KOPT-K1 (cell line): ENCODE measurements around the gene PRPSAP1.
"Not testable (repeated sequence)": the region's sequence is repeated elsewhere in the genome, so short reads cannot be mapped to it uniquely, and the experiment has no call there.

ENCODE experiments used
- H3K27ac ChIP-seq: fragments of 200-600 bp; sonication (generic); 2 replicates; pipeline ENCODE4 v1.5.1; 2016; ENCODE audit warnings: antibody characterized with exemption, mild to moderate bottlenecking, low read depth, low read length; ENCODE audit not compliant: poor library complexity, severe bottlenecking
- H3K36me3 ChIP-seq: fragments of 200-600 bp; sonication (generic); 2 replicates; pipeline ENCODE4 v1.5.1; 2017; ENCODE audit warnings: antibody characterized with exemption, mild to moderate bottlenecking, low read length, moderate library complexity; ENCODE audit not compliant: insufficient read depth
- H3K9me3 ChIP-seq: fragments of 200-600 bp; sonication (generic); 2 replicates; pipeline ENCODE4 v1.5.1; 2017; ENCODE audit warnings: antibody characterized with exemption, low read length, mild to moderate bottlenecking; ENCODE audit not compliant: insufficient read depth, poor library complexity, severe bottlenecking

PRPSAP1 gene

GRCh38 chr17:76273445-76274111, 80.1 kb downstream of the PRPSAP1 start:
- peak overlapping the region; percentile 68 for H3K27ac ChIP-seq
- peaks cover 46% of the 10 kb centered on the region for H3K36me3 ChIP-seq
- H3K9me3 ChIP-seq, result no peaks in the 10 kb centered on the region

- Histone ChIP-seq H3K27ac (peak overlapping the region; percentile 68), H3K36me3 (peaks cover 54% of the 10 kb centered on the region), H3K9me3 (no peaks in the 10 kb centered on the region)
These were observed 80.9 kb downstream of the PRPSAP1 start for GRCh38 chr17:76272541-76273444.

- H3K27ac ChIP-seq, result peak overlapping the region; percentile 68
- H3K36me3 ChIP-seq, result peaks cover 63% of the 10 kb centered on the region
- no peaks in the 10 kb centered on the region for H3K9me3 ChIP-seq
These were observed 81.8 kb downstream of the PRPSAP1 start for GRCh38 chr17:76271669-76272540.

- H3K9me3 ChIP-seq, result no peaks in the 10 kb centered on the region
- H3K27ac ChIP-seq, result peak overlapping the region; percentile 68
- peaks cover 70% of the 10 kb centered on the region for H3K36me3 ChIP-seq
These were observed 82.7 kb downstream of the PRPSAP1 start for GRCh38 chr17:76270770-76271668.

GRCh38 chr17:76270127-76270592, 83.6 kb downstream of the PRPSAP1 start:
- Histone ChIP-seq H3K27ac (peak overlapping the region; percentile 84), H3K36me3 (peaks cover 70% of the 10 kb centered on the region), H3K9me3 (no peaks in the 10 kb centered on the region)

GRCh38 chr17:76268991-76269981, 84.4 kb downstream of the PRPSAP1 start:
- peaks cover 70% of the 10 kb centered on the region for H3K36me3 ChIP-seq
- peak overlapping the region; percentile 84 for H3K27ac ChIP-seq
- H3K9me3 ChIP-seq, result no peaks in the 10 kb centered on the region

- Histone ChIP-seq H3K36me3 (peaks cover 62% of the 10 kb centered on the region), H3K27ac (peak overlapping the region; percentile 84), H3K9me3 (no peaks in the 10 kb centered on the region)
These were observed 85.5 kb downstream of the PRPSAP1 start for GRCh38 chr17:76268015-76268749.

GRCh38 chr17:76267581-76268001, 86.1 kb downstream of the PRPSAP1 start:
- not testable (repeated sequence) for H3K9me3 ChIP-seq
- peak overlapping the region; percentile 84 for H3K27ac ChIP-seq
- H3K36me3 ChIP-seq, result peaks cover 58% of the 10 kb centered on the region

- peak overlapping the region; percentile 84 for H3K27ac ChIP-seq
- H3K36me3 ChIP-seq, result peaks cover 58% of the 10 kb centered on the region
- no peaks in the 10 kb centered on the region for H3K9me3 ChIP-seq
These were observed 86.6 kb downstream of the PRPSAP1 start for GRCh38 chr17:76267051-76267576.

GRCh38 chr17:76266244-76266938, 87.3 kb downstream of the PRPSAP1 start:
- Histone ChIP-seq H3K36me3 (peaks cover 51% of the 10 kb centered on the region), H3K27ac (peak overlapping the region; percentile 84), H3K9me3 (no peaks in the 10 kb centered on the region)

GRCh38 chr17:76265624-76266243, 88.0 kb downstream of the PRPSAP1 start:
- Histone ChIP-seq H3K9me3 (no peaks in the 10 kb centered on the region), H3K36me3 (peaks cover 45% of the 10 kb centered on the region), H3K27ac (peak overlapping the region; percentile 84)
